GM12874 (cell line): ENCODE measurements around the gene HLA-DOB.

Experiments used
- CTCF ChIP-seq: IDR thresholded peaks from 2 replicates; pipeline ENCODE4 v1.5.1; 2011; ENCODE audit warnings: low read depth, mild to moderate bottlenecking, control low read depth, low read length, moderate library complexity; ENCODE audit not compliant: insufficient read depth

HLA-DOB gene

GRCh38 chr6:32835167-32835893 is 18.5 kb upstream of the HLA-DOB start:
- TF ChIP-seq CTCF = no peak

- no peak for TF ChIP-seq CTCF
Observed at GRCh38 chr6:32833664-32834063, 16.9 kb upstream of the HLA-DOB start.

DNA sequence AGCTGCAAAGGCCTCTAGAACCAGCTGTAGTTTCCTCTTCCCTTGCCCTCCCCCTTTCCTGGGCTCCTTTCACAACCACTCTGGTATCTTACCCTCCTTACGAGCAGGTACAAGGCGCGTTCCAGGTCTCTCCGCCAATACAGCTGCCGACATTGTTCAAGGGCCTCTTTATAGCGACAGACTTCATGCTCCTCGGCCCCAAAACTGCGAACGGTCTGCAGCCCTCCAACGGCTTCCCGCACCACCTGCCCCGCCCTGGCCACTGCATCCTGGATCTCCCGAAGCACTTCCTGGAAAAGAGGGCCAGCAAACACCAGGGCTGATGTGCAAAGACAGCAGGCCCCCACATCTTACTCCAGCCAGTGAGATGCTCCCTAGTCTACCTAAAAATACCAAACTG is 15.7 kb upstream of the HLA-DOB start:
- TF ChIP-seq CTCF = no peak

- no peak for TF ChIP-seq CTCF
Observed at GRCh38 chr6:32830936-32831335, 14.1 kb upstream of the HLA-DOB start.

DNA sequence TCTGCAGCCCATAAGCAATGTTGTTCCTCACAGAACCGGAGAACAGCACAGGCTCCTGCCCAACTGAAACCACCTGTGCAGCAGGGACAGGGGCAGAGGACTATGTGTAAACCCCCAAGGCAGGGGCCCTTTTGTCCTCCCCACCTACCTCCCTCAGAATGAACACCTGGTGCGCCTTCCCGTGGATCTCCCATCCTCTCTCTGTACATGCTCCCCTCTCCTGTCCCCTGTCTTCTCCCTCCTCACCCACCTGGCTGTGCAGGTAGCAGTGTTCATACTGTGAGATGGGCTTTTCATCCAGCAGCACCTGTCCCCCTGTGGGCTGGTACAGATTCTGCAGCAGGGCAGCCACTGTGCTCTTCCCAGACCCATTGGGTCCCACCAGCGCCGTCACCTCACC is 13.2 kb upstream of the HLA-DOB start:
- no peak for TF ChIP-seq CTCF

GRCh38 chr6:32829495-32829894 is 12.7 kb upstream of the HLA-DOB start:
- no peak for TF ChIP-seq CTCF

DNA sequence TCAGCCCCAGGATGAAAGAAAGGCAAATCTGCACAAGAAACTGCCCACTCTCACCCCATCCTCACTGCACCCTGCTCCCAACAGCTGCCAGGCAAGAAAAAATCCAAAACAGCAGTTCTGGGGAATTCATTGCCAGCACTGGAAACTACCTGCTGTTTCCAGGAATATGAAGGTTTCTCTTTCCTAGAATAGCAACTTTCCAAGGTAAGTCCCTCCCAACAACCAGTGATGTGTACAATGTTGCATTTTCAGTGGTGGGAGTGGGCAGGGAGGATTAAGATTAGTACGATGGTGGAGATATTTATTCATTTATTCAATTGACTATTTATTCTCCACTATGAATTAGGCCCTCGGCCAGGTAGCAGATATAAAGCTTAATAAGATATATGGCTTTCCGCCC is 10.2 kb upstream of the HLA-DOB start:
- TF ChIP-seq CTCF = no peak

DNA sequence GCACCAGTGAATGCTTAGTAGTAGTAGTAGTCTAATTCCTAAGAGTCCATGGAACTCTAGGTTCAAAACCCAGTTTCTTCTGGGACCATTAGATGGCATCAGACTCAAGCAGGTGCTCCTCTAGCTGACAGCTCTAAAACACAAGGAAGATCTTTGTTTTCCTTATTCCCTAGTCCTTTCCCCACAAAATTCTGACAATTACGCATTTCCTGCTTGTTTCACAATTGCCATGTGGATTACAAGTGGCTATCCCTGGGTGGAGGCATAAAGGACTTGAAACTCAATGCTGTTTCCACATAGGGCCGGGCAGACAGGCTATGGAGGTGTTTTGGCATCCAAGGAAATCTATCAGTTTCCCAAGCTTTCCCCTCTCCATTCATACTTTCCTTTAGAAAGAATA is 9.2 kb upstream of the HLA-DOB start:
- 0 out of 2 replicates have a peak, but pooled peaks have one; percentile 7 for TF ChIP-seq CTCF
